SK-N-SH (cell line): ENCODE results near the gene FBXO45. TPM values are rescaled to one million over a fixed set of nuclear protein-coding genes. Genes with fewer than 3 reads are reported as not detected.

Experiments
- CTCF ChIA-PET: fragments of 300-600, 350-600 bp; formaldehyde crosslinking; extraction: SDS; loops from one replicate; lab custom pipeline; 2021; lab: Yijun Ruan, JAX
- POLR2A ChIA-PET: fragments of 350-600 bp; sonication (Branson Sonifier 250); formaldehyde crosslinking; extraction: SDS; loops from one replicate; lab custom pipeline; 2020; ENCODE audit warnings: antibody characterized with exemption, inconsistent platforms; lab: Yijun Ruan, JAX
- DNase-seq: peaks from one replicate; pipeline ENCODE4 v3.0.0; 2012
- H2AFZ ChIP-seq: fragments of 200-600 bp; sonication (generic); 2 replicates; pipeline ENCODE4 v1.8.1; 2016; ENCODE audit warnings: antibody characterized with exemption, mild to moderate bottlenecking, low read depth
- H3F3A ChIP-seq: fragments of 200-600 bp; sonication (generic); replicated peaks from 2 replicates; pipeline ENCODE3; 2016; ENCODE audit warnings: antibody characterized with exemption, mild to moderate bottlenecking; ENCODE audit not compliant: insufficient read depth
- H3K27ac ChIP-seq, 2 experiments: fragments of 200-500 bp in 1 of 2; fragments of 200-600 bp in 1 of 2; sonication (Bioruptor generic) in 1 of 2; sonication (generic), shearing (Covaris generic) in 1 of 2; 2 replicates each; pipeline versions ENCODE4 v1.5.1 to v1.6.1; 2014 to 2016; ENCODE audit warnings: low read depth in 2 of 2, inconsistent platforms in 1 of 2, low read length in 1 of 2, mild to moderate bottlenecking in 1 of 2, mixed read lengths in 1 of 2
- H3K27me3 ChIP-seq: fragments of 200-600 bp; sonication (generic), shearing (Covaris generic); 2 replicates; pipeline ENCODE4 v1.6.1; 2016; ENCODE audit warnings: mixed run types; ENCODE audit not compliant: insufficient read depth
- H3K36me3 ChIP-seq, 2 experiments: fragments of 200-500 bp in 1 of 2; fragments of 200-600 bp in 1 of 2; sonication (Bioruptor generic) in 1 of 2; sonication (generic) in 1 of 2; replicated peaks in 1 of 2; 2 replicates each; pipeline versions ENCODE3 to v1.5.1; 2014 to 2016; ENCODE audit warnings: low read length in 1 of 2, mild to moderate bottlenecking in 1 of 2; ENCODE audit not compliant: insufficient read depth in 2 of 2, control insufficient read depth in 1 of 2
- H3K4me1 ChIP-seq, 2 experiments: fragments of 200-500 bp in 1 of 2; fragments of 200-600 bp in 1 of 2; sonication (Bioruptor generic) in 1 of 2; sonication (generic), shearing (Covaris generic) in 1 of 2; 2 replicates each; pipeline versions ENCODE4 v1.5.1 to v1.6.1; 2014 to 2016; ENCODE audit warnings: low read depth in 1 of 2, low read length in 1 of 2, mixed run types in 1 of 2; ENCODE audit not compliant: insufficient read depth in 2 of 2, control insufficient read depth in 1 of 2
- H3K4me2 ChIP-seq: fragments of 200-600 bp; sonication (generic), shearing (Covaris generic); 2 replicates; pipeline ENCODE4 v1.6.1; 2017; ENCODE audit warnings: mixed run types
- H3K4me3 ChIP-seq, 2 experiments: fragments of 200-500 bp in 1 of 2; fragments of 200-600 bp in 1 of 2; sonication (Bioruptor generic) in 1 of 2; sonication (generic), shearing (Covaris generic) in 1 of 2; 2 replicates each; pipeline versions ENCODE4 v1.5.1 to v1.8.1; 2014 to 2016; ENCODE audit warnings: low read depth in 2 of 2, inconsistent platforms in 1 of 2, low read length in 1 of 2, mild to moderate bottlenecking in 1 of 2, mixed read lengths in 1 of 2, moderate library complexity in 1 of 2
- H3K79me2 ChIP-seq: fragments of 200-600 bp; sonication (generic); 2 replicates; pipeline ENCODE4 v1.8.1; 2017; ENCODE audit warnings: mild to moderate bottlenecking; ENCODE audit not compliant: insufficient read depth
- H3K9ac ChIP-seq: fragments of 200-600 bp; sonication (generic); 2 replicates; pipeline ENCODE4 v1.6.1; 2017; ENCODE audit warnings: mixed run types
- H3K9me2 ChIP-seq: fragments of 200-600 bp; sonication (generic); 2 replicates; pipeline ENCODE4 v1.6.1; 2017; ENCODE audit warnings: mixed run types
- H3K9me3 ChIP-seq: fragments of 200-600 bp; sonication (generic); 2 replicates; pipeline ENCODE4 v1.6.1; 2017; ENCODE audit warnings: mixed run types, mild to moderate bottlenecking, moderate library complexity
- H4K20me1 ChIP-seq: fragments of 200-600 bp; sonication (generic); 2 replicates; pipeline ENCODE4 v1.6.1; 2017; ENCODE audit warnings: mild to moderate bottlenecking, mixed run types; ENCODE audit not compliant: insufficient read depth
- FOSL2 ChIP-seq: IDR thresholded peaks from 2 replicates; pipeline ENCODE4 v1.4.0; 2012; ENCODE audit warnings: low read depth, mild to moderate bottlenecking, moderate library complexity, borderline replicate concordance
- FOXM1 ChIP-seq: IDR thresholded peaks from 2 replicates; pipeline ENCODE4 v1.4.0; 2012; ENCODE audit warnings: low read depth, mild to moderate bottlenecking
- NFIC ChIP-seq: IDR thresholded peaks from 2 replicates; pipeline ENCODE4 v1.4.0; 2012; ENCODE audit warnings: borderline replicate concordance
- PBX3 ChIP-seq: IDR thresholded peaks from 2 replicates; pipeline ENCODE4; 2012
- RAD21 ChIP-seq: IDR thresholded peaks from 2 replicates; pipeline ENCODE4 v1.6.1; 2012; ENCODE audit warnings: mild to moderate bottlenecking, low read length
- RCOR1 ChIP-seq: fragments of 150-350 bp; IDR thresholded peaks from 2 replicates; pipeline ENCODE4 v1.6.1; 2017; ENCODE audit warnings: antibody characterized with exemption, low read length
- REST ChIP-seq: IDR thresholded peaks from 2 replicates; pipeline ENCODE4 v1.6.1; 2012; ENCODE audit warnings: mild to moderate bottlenecking, low read depth, low read length, moderate library complexity
- SMC3 ChIP-seq: IDR thresholded peaks from 2 replicates; pipeline ENCODE4 v1.6.1; 2012; ENCODE audit warnings: low read depth, low read length, improper control_type of control experiment
- TAF1 ChIP-seq: IDR thresholded peaks from 2 replicates; pipeline ENCODE4 v1.6.1; 2012; ENCODE audit warnings: low read depth, mild to moderate bottlenecking, low read length, moderate library complexity, borderline replicate concordance
- WGBS: methylation state at CpG from one replicate; pipeline ENCODE4 v1.1.6; 2017; ENCODE audit warnings: low lambda C conversion rate; 5-methylcytosine and 5-hydroxymethylcytosine counted together
- polyA plus RNA-seq, 3 experiments: library from polyadenylated mRNA; depleted of rRNA; stranded (reverse); fragments of >200 nt; gene quantifications; 2 replicates each; pipeline ENCODE4 v1.2.3, GENCODE V29; 2012

Gene FBXO45
- polyA plus RNA-seq, 1 of the 3 experiments (the other 2 are of a cell fraction), result 3.2 TPM

GRCh38 chr3:196624067-196624790 lies 55.8 kb downstream of the FBXO45 start:
- WGBS, result 88% methylated on average over 12 of the region's 12 CpGs
- ChIA-PET CTCF (no interaction called here), POLR2A (no interaction called here)

More at GRCh38 chr3:196624067-196624790, 55.8 kb downstream of the FBXO45 start:
- no peak overlapping the region for H2AFZ ChIP-seq
- no peaks in the 10 kb centered on the region for H3K36me3 ChIP-seq
- no peak overlapping the region for H3K4me2 ChIP-seq
- no peaks in the 10 kb centered on the region for H3K9me2 ChIP-seq
- H3F3A ChIP-seq, result no peaks in the 10 kb centered on the region
- no peaks in the 10 kb centered on the region for H3K79me2 ChIP-seq
- H3K27me3 ChIP-seq, result 0 out of 2 replicates have a peak, but pooled peaks cover 5% of the 10 kb centered on the region
- DNase-seq, result no peak
- no peak overlapping the region for H3K27ac ChIP-seq
- no peak for TF ChIP-seq PBX3
- TF ChIP-seq SMC3, result no peak
- TF ChIP-seq REST, result no peak
- TF ChIP-seq FOSL2, result no peak
- no peak for TF ChIP-seq RCOR1
- TF ChIP-seq FOXM1, result no peak
- TF ChIP-seq RAD21, result no peak
- no peak for TF ChIP-seq TAF1
- TF ChIP-seq NFIC, result no peak
- TF ChIP-seq, all 33 proteins: peak for 0
- H3K4me1 ChIP-seq, result no peaks in the 10 kb centered on the region
- no peak overlapping the region for H3K9ac ChIP-seq
- no peak overlapping the region for H3K4me3 ChIP-seq
- H4K20me1 ChIP-seq, result no peaks in the 10 kb centered on the region
- H3K9me3 ChIP-seq, result no peaks in the 10 kb centered on the region
